Activated CD8-positive, alpha-beta memory T cell treated with anti-CD3 and anti-CD28 coated beads, Interleukin-2, amount 10 ng/mL, durations not matched to agents 7 days and 5 days (primary cell): Measurements from ENCODE around the gene ADGRV1. TPM values are rescaled to one million over a fixed set of nuclear protein-coding genes. Genes with fewer than 3 reads are reported as not detected.

Source experiments
- ATAC-seq: fragments of 150-1000 bp; cut with Tn5 transposase; one replicate; pipeline ENCODE4 v1.10.0; 2021; ENCODE audit warnings: moderate library complexity
- CTCF ChIA-PET: fragments of 350-600 bp; sonication (Branson Sonifier 250); formaldehyde crosslinking; loops from one replicate; lab custom pipeline; 2021; ENCODE audit warnings: antibody characterized with exemption; lab: Charles Lee
- DNase-seq: peaks from one replicate; pipeline ENCODE4 v3.0.0-alpha.2; 2020
- H3K27ac Mint-ChIP-seq: one replicate; pipeline ENCODE4 v1.8.0; 2021; ENCODE audit warnings: mild to moderate bottlenecking, mixed read lengths
- H3K27me3 Mint-ChIP-seq: one replicate; pipeline ENCODE4 v1.8.0; 2021; ENCODE audit warnings: mixed read lengths
- H3K36me3 Mint-ChIP-seq: one replicate; pipeline ENCODE4 v1.8.0; 2021; ENCODE audit warnings: mild to moderate bottlenecking, mixed read lengths
- H3K4me1 Mint-ChIP-seq: one replicate; pipeline ENCODE4 v1.8.0; 2021; ENCODE audit warnings: mixed read lengths
- H3K4me3 Mint-ChIP-seq: one replicate; pipeline ENCODE4 v1.8.0; 2021; ENCODE audit warnings: mild to moderate bottlenecking, moderate library complexity, mixed read lengths
- H3K9me3 Mint-ChIP-seq: one replicate; pipeline ENCODE4 v1.8.0; 2022; ENCODE audit warnings: low read depth, mixed read lengths
- total RNA-seq, 2 experiments: library from RNA; stranded (reverse); gene quantifications; one replicate each; pipeline ENCODE4 v1.2.3, GENCODE V29; 2021

ADGRV1 gene
- total RNA-seq, 2 experiments from 2014 or later = 0.18 TPM; not detected in 1

DNA sequence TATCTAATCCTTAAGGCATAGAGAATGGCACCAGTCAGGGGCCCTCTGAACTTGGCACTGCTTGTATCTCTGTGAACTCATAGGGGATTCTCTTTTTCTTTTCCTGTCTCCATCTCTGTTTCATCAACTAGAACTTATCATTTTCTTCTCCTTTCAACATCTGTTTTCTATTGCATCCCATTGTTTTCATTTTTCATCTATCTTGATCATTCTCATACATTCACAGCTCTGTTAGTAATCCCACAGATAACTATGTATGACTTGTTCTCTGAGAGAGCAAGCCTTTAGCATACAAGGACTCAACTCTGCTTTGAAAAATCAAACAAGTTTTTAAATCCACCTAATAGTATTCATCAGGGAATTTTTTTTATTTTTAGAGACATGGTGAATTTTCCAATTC is 560.2 kb downstream of the ADGRV1 start:
- H3K27me3 Mint-ChIP-seq = peaks cover 2% of the 10 kb centered on the region
- H3K4me3 Mint-ChIP-seq = no peak overlapping the region
- no peak for ATAC-seq
- no peak for DNase-seq
- peaks cover 4% of the 10 kb centered on the region for H3K4me1 Mint-ChIP-seq
- no peaks in the 10 kb centered on the region for H3K9me3 Mint-ChIP-seq
- CTCF ChIA-PET = no interaction called here
- no peaks in the 10 kb centered on the region for H3K36me3 Mint-ChIP-seq
- H3K27ac Mint-ChIP-seq = no peak overlapping the region

DNA sequence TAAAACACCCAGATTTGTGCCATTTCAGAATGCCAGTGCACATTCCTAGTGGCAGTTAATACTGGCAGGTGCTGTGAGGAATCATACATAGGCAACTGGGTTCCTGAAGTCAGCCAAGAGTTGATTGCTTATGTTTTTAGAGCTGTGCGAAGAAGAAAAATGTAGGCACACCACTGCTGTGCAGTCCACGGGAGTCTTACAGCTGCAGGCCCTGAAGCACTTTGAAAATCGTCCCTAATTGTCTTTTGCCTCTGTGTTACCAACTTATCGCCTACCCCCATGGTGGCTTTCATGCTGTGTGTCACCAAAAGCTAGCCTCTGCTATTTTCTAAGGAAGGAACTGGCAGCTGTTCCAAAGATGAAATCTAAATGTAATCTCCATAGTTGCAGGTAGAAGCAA is 560.6 kb downstream of the ADGRV1 start:
- DNase-seq (no peak), ATAC-seq (no peak)
- CTCF ChIA-PET = interaction anchor here (1.1 kb wide), 1 partner anchor 266 kb away, joined by 4 read pairs; no protein-coding TSS in a partner anchor
- Mint-ChIP-seq H3K27me3 (peaks cover 2% of the 10 kb centered on the region), H3K4me1 (peaks cover 4% of the 10 kb centered on the region), H3K9me3 (no peaks in the 10 kb centered on the region), H3K27ac (no peak overlapping the region), H3K36me3 (no peaks in the 10 kb centered on the region), H3K4me3 (no peak overlapping the region)

GRCh38 chr5:91119981-91120850 is 561.6 kb downstream of the ADGRV1 start:
- H3K9me3 Mint-ChIP-seq = no peaks in the 10 kb centered on the region
- no peak overlapping the region for H3K27ac Mint-ChIP-seq
- H3K4me1 Mint-ChIP-seq = no peaks in the 10 kb centered on the region
- ATAC-seq = no peak
- no peak overlapping the region for H3K4me3 Mint-ChIP-seq
- no peaks in the 10 kb centered on the region for H3K36me3 Mint-ChIP-seq
- CTCF ChIA-PET = interaction anchor here (1.1 kb wide), 1 partner anchor 265 kb away, joined by 4 read pairs; no protein-coding TSS in a partner anchor
- no peak for DNase-seq
- H3K27me3 Mint-ChIP-seq = peaks cover 2% of the 10 kb centered on the region

DNA sequence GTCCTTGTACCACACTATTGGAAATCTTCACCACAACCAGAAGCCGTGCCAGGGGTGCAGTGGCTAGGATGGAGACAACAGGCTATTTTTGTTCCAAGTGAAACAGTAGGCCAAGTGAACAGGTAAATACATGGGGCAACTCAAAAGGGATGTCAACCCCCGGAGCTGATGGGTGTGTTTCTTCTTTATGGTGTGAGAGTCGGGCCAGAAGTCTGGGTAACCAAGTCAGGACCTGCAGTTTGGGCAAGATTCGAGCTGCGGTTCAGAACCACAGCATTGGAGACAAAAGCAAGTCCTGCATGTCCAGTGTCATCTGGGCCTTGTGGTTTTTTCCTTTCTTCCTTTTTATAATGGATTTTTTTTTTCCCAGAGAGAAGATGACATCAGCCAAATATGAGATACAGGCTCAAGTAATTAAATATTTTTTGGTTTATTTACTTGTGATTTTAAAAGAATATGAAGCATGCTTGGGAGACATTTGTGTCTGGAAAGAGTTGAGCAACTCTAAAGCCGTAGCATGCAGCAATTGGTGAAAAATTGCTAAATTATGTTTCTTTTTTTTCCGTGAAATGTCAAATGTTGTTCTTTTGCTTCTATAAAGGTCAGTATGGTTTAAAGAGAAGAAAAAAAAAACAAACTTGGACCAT is 562.9 kb downstream of the ADGRV1 start:
- Mint-ChIP-seq H3K27ac (no peak overlapping the region), H3K4me3 (no peak overlapping the region), H3K4me1 (no peaks in the 10 kb centered on the region), H3K36me3 (no peaks in the 10 kb centered on the region), H3K27me3 (peaks cover 5% of the 10 kb centered on the region), H3K9me3 (no peaks in the 10 kb centered on the region)
- DNase-seq (no peak), ATAC-seq (no peak)
- CTCF ChIA-PET = no interaction called here

DNA sequence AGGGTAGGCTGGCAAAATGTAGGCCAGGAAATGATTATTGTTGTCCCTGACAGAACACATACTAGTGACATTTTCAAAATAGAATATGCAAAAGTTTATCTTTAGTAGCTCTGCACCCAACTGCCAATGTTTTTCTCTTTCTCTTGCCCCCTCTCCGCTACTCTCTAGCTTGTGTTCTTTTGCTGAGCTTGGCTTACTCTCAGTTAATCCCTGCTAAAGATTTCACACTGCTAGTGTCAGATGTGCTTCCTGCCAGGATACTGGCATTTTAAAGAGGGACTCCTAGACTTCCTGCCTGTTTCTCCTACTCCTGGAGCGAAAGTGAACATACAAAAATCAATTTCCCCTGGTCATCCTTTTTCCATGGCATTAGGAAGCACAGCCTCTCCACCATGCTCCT is 564.1 kb downstream of the ADGRV1 start:
- CTCF ChIA-PET = no interaction called here
- Mint-ChIP-seq H3K4me3 (no peak overlapping the region), H3K27me3 (peaks cover 5% of the 10 kb centered on the region), H3K27ac (no peak overlapping the region), H3K4me1 (no peaks in the 10 kb centered on the region), H3K9me3 (no peaks in the 10 kb centered on the region), H3K36me3 (no peaks in the 10 kb centered on the region)
- ATAC-seq (no peak), DNase-seq (no peak)

- H3K27ac Mint-ChIP-seq = no peak overlapping the region
- H3K36me3 Mint-ChIP-seq = no peaks in the 10 kb centered on the region
- peaks cover 6% of the 10 kb centered on the region for H3K27me3 Mint-ChIP-seq
- no peaks in the 10 kb centered on the region for H3K4me1 Mint-ChIP-seq
- ATAC-seq (no peak), DNase-seq (no peak)
- H3K4me3 Mint-ChIP-seq = no peak overlapping the region
- CTCF ChIA-PET = no interaction called here
- no peaks in the 10 kb centered on the region for H3K9me3 Mint-ChIP-seq
Observed at GRCh38 chr5:91123291-91123690, 564.7 kb downstream of the ADGRV1 start.

DNA sequence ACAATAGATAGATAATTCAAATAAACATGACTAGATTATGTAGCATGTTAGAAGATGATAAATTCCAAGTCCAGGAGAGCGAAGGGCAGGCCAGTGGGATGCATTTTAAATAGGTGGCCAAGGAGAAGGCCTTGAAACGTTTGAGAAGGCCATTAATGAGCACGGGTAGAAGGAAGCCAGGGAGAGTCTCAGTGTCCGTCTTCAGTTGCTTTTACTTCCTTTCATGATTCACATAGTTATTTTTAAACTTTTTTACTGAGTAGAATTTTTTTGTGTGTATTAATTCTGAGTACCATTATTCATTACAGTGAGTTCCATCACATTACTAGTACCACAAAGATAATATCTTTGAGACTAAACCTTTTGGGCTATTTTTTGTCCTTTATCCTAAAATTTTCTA is 565.3 kb downstream of the ADGRV1 start:
- Mint-ChIP-seq H3K27me3 (peaks cover 5% of the 10 kb centered on the region), H3K9me3 (no peaks in the 10 kb centered on the region), H3K4me3 (no peak overlapping the region), H3K27ac (no peak overlapping the region), H3K36me3 (no peaks in the 10 kb centered on the region), H3K4me1 (no peaks in the 10 kb centered on the region)
- DNase-seq = no peak
- no peak for ATAC-seq
- CTCF ChIA-PET = no interaction called here

DNA sequence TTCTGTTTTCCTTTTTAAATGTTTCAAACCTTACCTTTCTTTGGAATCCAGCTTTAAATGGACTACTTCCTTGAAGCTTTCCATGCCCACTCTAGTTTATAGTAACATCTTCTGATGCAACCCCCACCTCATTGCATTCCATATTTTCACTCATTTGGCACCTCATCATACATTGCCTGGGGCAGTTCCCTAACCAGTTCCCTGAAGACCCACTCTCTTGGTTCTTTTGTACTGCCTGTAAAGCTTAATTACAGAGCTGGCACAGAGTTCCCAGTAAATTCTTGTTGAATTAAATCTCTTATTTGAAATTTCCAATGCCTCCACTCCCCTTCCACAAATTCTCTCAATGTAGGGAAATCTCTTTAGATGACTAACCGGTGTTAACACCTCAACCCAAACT is 567.3 kb downstream of the ADGRV1 start:
- H3K27ac Mint-ChIP-seq = no peak overlapping the region
- CTCF ChIA-PET = interaction anchor here (1.3 kb wide), 1 partner anchor 94 kb away, joined by 5 read pairs; no protein-coding TSS in a partner anchor
- no peaks in the 10 kb centered on the region for H3K4me1 Mint-ChIP-seq

GRCh38 chr5:91126448-91126847 is 567.9 kb downstream of the ADGRV1 start:
- ATAC-seq = no peak
- H3K27ac Mint-ChIP-seq = no peak overlapping the region
- no peaks in the 10 kb centered on the region for H3K9me3 Mint-ChIP-seq
- no peak overlapping the region for H3K4me3 Mint-ChIP-seq
- peaks cover 18% of the 10 kb centered on the region for H3K27me3 Mint-ChIP-seq
- CTCF ChIA-PET = no interaction called here
- H3K4me1 Mint-ChIP-seq = no peaks in the 10 kb centered on the region
- DNase-seq = no peak
- no peaks in the 10 kb centered on the region for H3K36me3 Mint-ChIP-seq

More for the DNA sequence above, 567.3 kb downstream of the ADGRV1 start:
- H3K27me3 Mint-ChIP-seq = peaks cover 14% of the 10 kb centered on the region
- ATAC-seq (no peak), DNase-seq (no peak)
- H3K36me3 Mint-ChIP-seq = no peaks in the 10 kb centered on the region
- no peaks in the 10 kb centered on the region for H3K9me3 Mint-ChIP-seq
- H3K4me3 Mint-ChIP-seq = no peak overlapping the region

- H3K4me1 Mint-ChIP-seq = no peaks in the 10 kb centered on the region
- no peak for ATAC-seq
- H3K27me3 Mint-ChIP-seq = peaks cover 18% of the 10 kb centered on the region
- CTCF ChIA-PET = no interaction called here
- no peak for DNase-seq
- H3K4me3 Mint-ChIP-seq = no peak overlapping the region
- H3K36me3 Mint-ChIP-seq = no peaks in the 10 kb centered on the region
- no peaks in the 10 kb centered on the region for H3K9me3 Mint-ChIP-seq
- H3K27ac Mint-ChIP-seq = no peak overlapping the region
Observed at GRCh38 chr5:91126888-91127287, 568.3 kb downstream of the ADGRV1 start.

GRCh38 chr5:91127456-91128081 is 569.0 kb downstream of the ADGRV1 start:
- no peak for ATAC-seq
- no peak for DNase-seq
- no peaks in the 10 kb centered on the region for H3K4me1 Mint-ChIP-seq
- H3K27me3 Mint-ChIP-seq = peaks cover 21% of the 10 kb centered on the region
- CTCF ChIA-PET = no interaction called here
- no peaks in the 10 kb centered on the region for H3K9me3 Mint-ChIP-seq
- H3K27ac Mint-ChIP-seq = no peak overlapping the region
- no peak overlapping the region for H3K4me3 Mint-ChIP-seq
- H3K36me3 Mint-ChIP-seq = no peaks in the 10 kb centered on the region

- ATAC-seq (no peak), DNase-seq (no peak)
- no peak overlapping the region for H3K27ac Mint-ChIP-seq
- H3K4me3 Mint-ChIP-seq = no peak overlapping the region
- no peaks in the 10 kb centered on the region for H3K9me3 Mint-ChIP-seq
- peaks cover 25% of the 10 kb centered on the region for H3K27me3 Mint-ChIP-seq
- no peaks in the 10 kb centered on the region for H3K36me3 Mint-ChIP-seq
- no peaks in the 10 kb centered on the region for H3K4me1 Mint-ChIP-seq
- CTCF ChIA-PET = no interaction called here
Observed at GRCh38 chr5:91128604-91129003, 570.0 kb downstream of the ADGRV1 start.

DNA sequence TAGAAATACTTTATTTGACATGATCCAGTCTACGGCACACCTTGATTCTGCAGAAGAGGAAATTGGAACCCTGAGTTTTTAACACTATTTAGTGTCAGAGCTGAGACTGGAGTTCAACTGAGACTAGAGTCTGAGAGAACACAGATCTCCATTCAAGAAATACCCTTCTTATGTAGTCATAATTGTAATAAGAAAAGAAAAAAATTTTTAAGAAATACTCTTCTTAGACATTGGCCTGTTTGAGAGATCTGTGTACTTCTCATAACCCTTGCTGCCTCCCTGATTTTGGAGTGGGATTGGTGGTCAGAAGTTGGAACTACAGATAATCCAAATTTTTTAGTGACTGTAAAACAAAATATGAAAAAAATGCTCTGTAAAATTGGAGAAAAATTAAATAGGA is 571.2 kb downstream of the ADGRV1 start:
- Mint-ChIP-seq H3K27ac (no peak overlapping the region), H3K27me3 (peaks cover 28% of the 10 kb centered on the region), H3K36me3 (no peaks in the 10 kb centered on the region), H3K4me1 (no peaks in the 10 kb centered on the region), H3K9me3 (no peaks in the 10 kb centered on the region), H3K4me3 (no peak overlapping the region)
- DNase-seq (no peak), ATAC-seq (no peak)
- CTCF ChIA-PET = no interaction called here
